Measurements from ENCODE around the gene SESTD1. TPM values are rescaled to one million over a fixed set of nuclear protein-coding genes. Genes with fewer than 3 reads are reported as not detected.

SESTD1 gene
- total RNA-seq, 1 donor from 2014 or later: 92.4 TPM

GRCh38 chr2:179273461-179273962, 8.9 kb upstream of the SESTD1 start:
- no peaks in the 10 kb centered on the region for H3K9me3 Mint-ChIP-seq (ENCODE audit: unreplicated experiment)
- H3K27ac Mint-ChIP-seq (ENCODE audit: unreplicated experiment): no peak overlapping the region
- no peak for DNase-seq (ENCODE audit: low spot score)
- no peak for TF ChIP-seq CTCF (IDR thresholded peaks at IDR 0.05; ENCODE audit: unreplicated experiment)
- no peak overlapping the region for H3K4me3 Mint-ChIP-seq (ENCODE audit: unreplicated experiment)
- H3K4me1 Mint-ChIP-seq (ENCODE audit: unreplicated experiment): peaks cover 7% of the 10 kb centered on the region
- H3K36me3 Mint-ChIP-seq (ENCODE audit: low read depth, unreplicated experiment): no peaks in the 10 kb centered on the region
- H3K27me3 Mint-ChIP-seq (ENCODE audit: unreplicated experiment): peaks cover 2% of the 10 kb centered on the region

GRCh38 chr2:179272406-179273192, 8.0 kb upstream of the SESTD1 start:
- no peak for DNase-seq (ENCODE audit: low spot score)
- no peak overlapping the region for H3K27ac Mint-ChIP-seq (ENCODE audit: unreplicated experiment)
- no peak overlapping the region for H3K4me3 Mint-ChIP-seq (ENCODE audit: unreplicated experiment)
- peaks cover 7% of the 10 kb centered on the region for H3K4me1 Mint-ChIP-seq (ENCODE audit: unreplicated experiment)
- H3K36me3 Mint-ChIP-seq (ENCODE audit: low read depth, unreplicated experiment): no peaks in the 10 kb centered on the region
- H3K27me3 Mint-ChIP-seq (ENCODE audit: unreplicated experiment): peaks cover 2% of the 10 kb centered on the region
- no peaks in the 10 kb centered on the region for H3K9me3 Mint-ChIP-seq (ENCODE audit: unreplicated experiment)
- TF ChIP-seq CTCF (IDR thresholded peaks at IDR 0.05; ENCODE audit: unreplicated experiment): no peak

GRCh38 chr2:179270689-179271088, 6.1 kb upstream of the SESTD1 start:
- Mint-ChIP-seq H3K4me3 (ENCODE audit: unreplicated experiment) (no peak overlapping the region), H3K36me3 (ENCODE audit: low read depth, unreplicated experiment) (no peaks in the 10 kb centered on the region), H3K27ac (ENCODE audit: unreplicated experiment) (no peak overlapping the region), H3K9me3 (ENCODE audit: unreplicated experiment) (no peaks in the 10 kb centered on the region), H3K4me1 (ENCODE audit: unreplicated experiment) (peaks cover 7% of the 10 kb centered on the region), H3K27me3 (ENCODE audit: unreplicated experiment) (peaks cover 4% of the 10 kb centered on the region)
- no peak for TF ChIP-seq CTCF (IDR thresholded peaks at IDR 0.05; ENCODE audit: unreplicated experiment)
- DNase-seq (ENCODE audit: low spot score): no peak

- Mint-ChIP-seq H3K4me3 (ENCODE audit: unreplicated experiment) (no peak overlapping the region), H3K27ac (ENCODE audit: unreplicated experiment) (no peak overlapping the region), H3K27me3 (ENCODE audit: unreplicated experiment) (peaks cover 13% of the 10 kb centered on the region), H3K9me3 (ENCODE audit: unreplicated experiment) (no peaks in the 10 kb centered on the region), H3K36me3 (ENCODE audit: low read depth, unreplicated experiment) (peaks cover 1% of the 10 kb centered on the region), H3K4me1 (ENCODE audit: unreplicated experiment) (peaks cover 6% of the 10 kb centered on the region)
- TF ChIP-seq CTCF (IDR thresholded peaks at IDR 0.05; ENCODE audit: unreplicated experiment): no peak
- no peak for DNase-seq (ENCODE audit: low spot score)
Measured at GRCh38 chr2:179268277-179268925, 3.8 kb upstream of the SESTD1 start.

GRCh38 chr2:179266271-179266670, 1.6 kb upstream of the SESTD1 start:
- no peak overlapping the region for H3K27ac Mint-ChIP-seq (ENCODE audit: unreplicated experiment)
- H3K9me3 Mint-ChIP-seq (ENCODE audit: unreplicated experiment): no peaks in the 10 kb centered on the region
- peaks cover 3% of the 10 kb centered on the region for H3K36me3 Mint-ChIP-seq (ENCODE audit: low read depth, unreplicated experiment)
- peaks cover 10% of the 10 kb centered on the region for H3K4me1 Mint-ChIP-seq (ENCODE audit: unreplicated experiment)
- no peak for TF ChIP-seq CTCF (IDR thresholded peaks at IDR 0.05; ENCODE audit: unreplicated experiment)
- no peak for DNase-seq (ENCODE audit: low spot score)
- peaks cover 13% of the 10 kb centered on the region for H3K27me3 Mint-ChIP-seq (ENCODE audit: unreplicated experiment)
- peak overlapping the region; percentile 95 for H3K4me3 Mint-ChIP-seq (ENCODE audit: unreplicated experiment)
